Measurements from ENCODE around the gene CSAG1. TPM values are rescaled to one million over a fixed set of nuclear protein-coding genes. Genes with fewer than 3 reads are reported as not detected.
A peak's percentile ranks its signal among the peaks of the same experiment; 100 is the strongest.
"Not testable (repeated sequence)": the region's sequence is repeated elsewhere in the genome, so short reads cannot be mapped to it uniquely, and the experiment has no call there.

CSAG1 gene
- total and polyA plus RNA-seq, 2 experiments from 2014 or later: not detected

- not testable (repeated sequence) for H3K36me3 ChIP-seq (replicated peaks; ENCODE audit: insufficient read depth, low read depth); H3K9me3 ChIP-seq (ENCODE audit: low read depth); H3K4me3 ChIP-seq; H2AFZ ChIP-seq; H3K4me1 ChIP-seq (ENCODE audit: insufficient read depth); H3K27me3 ChIP-seq; DNase-seq (ENCODE audit: low spot score); H3K9me2 ChIP-seq (replicated peaks; ENCODE audit: insufficient read depth); H4K20me1 ChIP-seq (ENCODE audit: insufficient read depth, poor library complexity, severe bottlenecking); H3K79me2 ChIP-seq; H3K4me2 ChIP-seq; H3K27ac ChIP-seq
- 89% methylated on average over 5 of the region's 7 CpGs for WGBS (ENCODE audit: low lambda C conversion rate, missing lambda C conversion rate)
Observed at GRCh38 chrX:152706500-152706899, 27.0 kb downstream of the CSAG1 start.

DNA sequence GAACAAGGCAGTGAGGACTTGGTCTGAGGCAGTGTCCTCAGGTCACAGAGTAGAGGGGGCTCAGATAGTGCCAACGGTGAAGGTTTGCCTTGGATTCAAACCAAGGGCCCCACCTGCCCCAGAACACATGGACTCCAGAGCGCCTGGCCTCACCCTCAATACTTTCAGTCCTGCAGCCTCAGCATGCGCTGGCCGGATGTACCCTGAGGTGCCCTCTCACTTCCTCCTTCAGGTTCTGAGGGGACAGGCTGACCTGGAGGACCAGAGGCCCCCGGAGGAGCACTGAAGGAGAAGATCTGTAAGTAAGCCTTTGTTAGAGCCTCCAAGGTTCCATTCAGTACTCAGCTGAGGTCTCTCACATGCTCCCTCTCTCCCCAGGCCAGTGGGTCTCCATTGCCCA is 33.1 kb downstream of the CSAG1 start:
- not testable (repeated sequence) for H3K4me2 ChIP-seq; H3K9me2 ChIP-seq (replicated peaks; ENCODE audit: insufficient read depth); H3K27ac ChIP-seq; H3K9me3 ChIP-seq (ENCODE audit: low read depth); H4K20me1 ChIP-seq (ENCODE audit: insufficient read depth, poor library complexity, severe bottlenecking); H3K4me3 ChIP-seq; H2AFZ ChIP-seq; H3K79me2 ChIP-seq; H3K27me3 ChIP-seq; H3K4me1 ChIP-seq (ENCODE audit: insufficient read depth); H3K36me3 ChIP-seq (replicated peaks; ENCODE audit: insufficient read depth, low read depth)
- peak; percentile 0 for DNase-seq (ENCODE audit: low spot score)
- 82% methylated on average over 4 of the region's 5 CpGs for WGBS (ENCODE audit: low lambda C conversion rate, missing lambda C conversion rate)

GRCh38 chrX:152697952-152698931 is 35.3 kb downstream of the CSAG1 start, which contains the start of gene MAGEA3:
Gene MAGEA3 (plus strand): TSS chrX:152698794. CDS start chrX:152700833, 2,039 bp downstream.
- H3K4me1 ChIP-seq (ENCODE audit: insufficient read depth); H2AFZ ChIP-seq; H3K9me2 ChIP-seq (replicated peaks; ENCODE audit: insufficient read depth); H3K9me3 ChIP-seq (ENCODE audit: low read depth); H3K27me3 ChIP-seq; DNase-seq (ENCODE audit: low spot score); H3K27ac ChIP-seq; H3K4me2 ChIP-seq; H3K79me2 ChIP-seq; H3K36me3 ChIP-seq (replicated peaks; ENCODE audit: insufficient read depth, low read depth); H4K20me1 ChIP-seq (ENCODE audit: insufficient read depth, poor library complexity, severe bottlenecking); H3K4me3 ChIP-seq: not testable (repeated sequence)
- 94% methylated on average over 5 of the region's 34 CpGs for WGBS (ENCODE audit: low lambda C conversion rate, missing lambda C conversion rate)

DNA sequence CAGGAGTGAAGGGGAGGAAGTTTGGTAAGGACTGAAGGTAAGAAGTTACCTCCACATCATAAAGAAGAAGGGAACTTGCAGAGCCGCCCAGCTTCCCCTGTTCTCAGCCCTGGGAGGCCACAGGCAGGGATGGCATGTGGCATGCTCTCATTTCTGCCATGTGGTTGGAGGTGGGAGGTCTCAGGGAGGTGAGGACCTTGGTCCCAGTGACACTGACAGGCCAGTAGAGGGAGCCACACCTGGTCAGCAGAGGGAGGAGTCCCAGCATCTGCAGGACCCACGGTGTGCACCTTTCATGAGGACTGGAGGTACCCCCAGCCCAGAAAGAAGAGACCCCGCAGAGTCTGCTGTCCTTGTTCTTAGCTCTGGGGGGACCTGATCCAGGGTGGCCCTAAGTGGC is 52.5 kb downstream of the CSAG1 start:
- H3K4me1 ChIP-seq (ENCODE audit: insufficient read depth); H3K9me3 ChIP-seq (ENCODE audit: low read depth); H3K27ac ChIP-seq; H3K27me3 ChIP-seq; H3K9me2 ChIP-seq (replicated peaks; ENCODE audit: insufficient read depth); H2AFZ ChIP-seq; DNase-seq (ENCODE audit: low spot score); H3K4me2 ChIP-seq; H3K4me3 ChIP-seq; H3K36me3 ChIP-seq (replicated peaks; ENCODE audit: insufficient read depth, low read depth); H3K79me2 ChIP-seq; H4K20me1 ChIP-seq (ENCODE audit: insufficient read depth, poor library complexity, severe bottlenecking): not testable (repeated sequence)
- WGBS (ENCODE audit: low lambda C conversion rate, missing lambda C conversion rate): no CpG with 5 or more reads among the region's 3 CpGs

Other genes with a start within 250 kb of the CSAG1 start
- gene GABRQ, start 95.8 kb downstream of the CSAG1 start, total RNA-seq: 0.28 and 0.60 TPM in 2 replicates
- gene GABRQ, start 95.8 kb downstream of the CSAG1 start, polyA plus RNA-seq: 0.05 TPM in 1 of 2 replicates, not detected in the other
- not detected in 2 replicates for gene MAGEA3, start 34.9 kb downstream of the CSAG1 start, total RNA-seq
- gene MAGEA3, start 34.9 kb downstream of the CSAG1 start, polyA plus RNA-seq: not detected in 2 replicates
- not detected in 2 replicates for gene CSAG2, start 24.4 kb downstream of the CSAG1 start, total RNA-seq
- gene CSAG2, start 24.4 kb downstream of the CSAG1 start, polyA plus RNA-seq: 0.33 and 0.64 TPM in 2 replicates
- not detected in 2 replicates for gene MAGEA2B, start 19.1 kb downstream of the CSAG1 start, total RNA-seq
- gene MAGEA2B, start 19.1 kb downstream of the CSAG1 start, polyA plus RNA-seq: 0.86 TPM in 1 of 2 replicates, not detected in the other
- not detected in 2 replicates for gene MAGEA12, start within 50 bp of the CSAG1 start, total RNA-seq
- not detected in 2 replicates for gene MAGEA12, start within 50 bp of the CSAG1 start, polyA plus RNA-seq
- gene MAGEA2, start 20.1 kb upstream of the CSAG1 start, total RNA-seq: 0.28 and 0.93 TPM in 2 replicates
- gene MAGEA2, start 20.1 kb upstream of the CSAG1 start, polyA plus RNA-seq: 0.24 and 0.39 TPM in 2 replicates
- gene CSAG3, start 25.5 kb upstream of the CSAG1 start, total RNA-seq: not detected in 2 replicates
- gene CSAG3, start 25.5 kb upstream of the CSAG1 start, polyA plus RNA-seq: 0.33 TPM in 1 of 2 replicates, not detected in the other
- not detected in 2 replicates for gene MAGEA6, start 36.0 kb upstream of the CSAG1 start, total RNA-seq
- gene MAGEA6, start 36.0 kb upstream of the CSAG1 start, polyA plus RNA-seq: 0.45 TPM in 1 of 2 replicates, not detected in the other
- 43.7 and 44.8 TPM in 2 replicates for gene CETN2, start 97.0 kb upstream of the CSAG1 start, total RNA-seq
- gene CETN2, start 97.0 kb upstream of the CSAG1 start, polyA plus RNA-seq: 45.5 and 46.0 TPM in 2 replicates
- 46.2 and 56.7 TPM in 2 replicates for gene NSDHL, start 97.3 kb upstream of the CSAG1 start, total RNA-seq
- gene NSDHL, start 97.3 kb upstream of the CSAG1 start, polyA plus RNA-seq: 47.8 and 62.9 TPM in 2 replicates
- 10.6 and 10.8 TPM in 2 replicates for gene ZNF185, start 164.3 kb upstream of the CSAG1 start, total RNA-seq
- gene ZNF185, start 164.3 kb upstream of the CSAG1 start, polyA plus RNA-seq: 18.1 and 18.3 TPM in 2 replicates